ENCODE results near the gene OSBPL10.

OSBPL10 gene

GRCh38 chr3:31953091-31953490, 28.0 kb downstream of the OSBPL10 start:
- no peak for TF ChIP-seq BHLHE40 (IDR thresholded peaks at IDR 0.05; ENCODE audit: borderline replicate concordance)
- no peak for TF ChIP-seq SUZ12 (IDR thresholded peaks at IDR 0.05)
- no peak for TF ChIP-seq FOXM1 (IDR thresholded peaks at IDR 0.05; ENCODE audit: borderline replicate concordance)
- TF ChIP-seq CTBP1 (IDR thresholded peaks at IDR 0.05; ENCODE audit: borderline replicate concordance) = no peak
- TF ChIP-seq L3MBTL2 (conservative IDR thresholded peaks at IDR 0.05) = no peak
- TF ChIP-seq FOXK2 (IDR thresholded peaks at IDR 0.05) = no peak
- TF ChIP-seq ARNT (IDR thresholded peaks at IDR 0.05) = no peak
- no peak for TF ChIP-seq NFRKB (IDR thresholded peaks at IDR 0.05)
- no peak for TF ChIP-seq ZNF384 (IDR thresholded peaks at IDR 0.05)
- CTCF ChIA-PET = no interaction called here
- no peak for DNase-seq (ENCODE audit: extremely low spot score)
- POLR2A ChIA-PET = no interaction called here

DNA sequence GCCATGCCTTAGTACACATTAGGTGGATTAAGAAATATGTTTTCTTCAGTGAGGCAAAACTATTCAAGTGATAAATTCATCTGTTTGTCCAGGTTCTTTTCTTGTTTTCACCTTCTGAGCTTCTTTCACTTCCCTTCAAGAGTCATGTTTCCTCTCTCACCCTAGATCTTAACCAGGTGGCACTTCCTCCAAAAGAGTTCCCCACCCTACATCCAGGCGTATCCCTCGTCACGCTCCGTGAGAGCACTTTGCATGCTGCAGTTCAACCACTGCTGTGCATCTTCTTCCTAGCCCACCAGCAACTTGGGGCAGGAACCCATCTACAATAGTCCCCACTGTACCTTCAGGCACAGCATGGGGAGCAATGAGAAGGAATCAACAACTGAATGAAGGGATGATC, 28.9 kb downstream of the OSBPL10 start:
- TF ChIP-seq FOXM1 (IDR thresholded peaks at IDR 0.05; ENCODE audit: borderline replicate concordance) = no peak
- no peak for DNase-seq (ENCODE audit: extremely low spot score)
- CTCF ChIA-PET = no interaction called here
- POLR2A ChIA-PET = no interaction called here

- POLR2A ChIA-PET = no interaction called here
- CTCF ChIA-PET = no interaction called here
- TF ChIP-seq FOXA1 (IDR thresholded peaks at IDR 0.05) (no peak), SUZ12 (IDR thresholded peaks at IDR 0.05) (no peak), CTBP1 (IDR thresholded peaks at IDR 0.05; ENCODE audit: borderline replicate concordance) (no peak), ARNT (IDR thresholded peaks at IDR 0.05) (no peak)
- no peak for DNase-seq (ENCODE audit: extremely low spot score)
Observed at GRCh38 chr3:31948280-31948679, 32.8 kb downstream of the OSBPL10 start.

DNA sequence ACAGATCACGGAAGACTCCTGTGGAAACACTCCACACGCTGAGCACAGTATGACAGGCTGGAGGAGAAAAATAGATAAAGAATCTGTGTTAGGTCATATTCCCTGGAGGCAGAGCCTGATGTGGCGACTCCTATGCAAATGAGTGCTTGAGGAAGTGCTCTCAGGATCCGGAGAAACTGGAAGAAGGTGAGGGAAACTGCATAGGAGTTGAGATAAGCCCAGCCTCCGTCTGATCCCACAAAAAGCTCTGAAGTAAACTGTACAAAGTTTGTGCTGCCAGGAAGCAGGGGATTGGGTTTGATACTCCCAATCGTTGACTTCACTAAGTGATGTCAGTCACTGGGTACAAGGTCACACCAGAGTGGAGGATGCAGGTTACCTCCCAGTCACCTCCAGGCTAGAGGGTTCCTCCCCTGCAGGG, 33.4 kb downstream of the OSBPL10 start:
- POLR2A ChIA-PET = no interaction called here
- TF ChIP-seq FOXM1 (IDR thresholded peaks at IDR 0.05; ENCODE audit: borderline replicate concordance) = no peak
- no peak for TF ChIP-seq TARDBP (IDR thresholded peaks at IDR 0.05)
- no peak for TF ChIP-seq ELF4 (IDR thresholded peaks at IDR 0.05)
- no peak for TF ChIP-seq ZNF384 (IDR thresholded peaks at IDR 0.05)
- TF ChIP-seq, protein P1, sequence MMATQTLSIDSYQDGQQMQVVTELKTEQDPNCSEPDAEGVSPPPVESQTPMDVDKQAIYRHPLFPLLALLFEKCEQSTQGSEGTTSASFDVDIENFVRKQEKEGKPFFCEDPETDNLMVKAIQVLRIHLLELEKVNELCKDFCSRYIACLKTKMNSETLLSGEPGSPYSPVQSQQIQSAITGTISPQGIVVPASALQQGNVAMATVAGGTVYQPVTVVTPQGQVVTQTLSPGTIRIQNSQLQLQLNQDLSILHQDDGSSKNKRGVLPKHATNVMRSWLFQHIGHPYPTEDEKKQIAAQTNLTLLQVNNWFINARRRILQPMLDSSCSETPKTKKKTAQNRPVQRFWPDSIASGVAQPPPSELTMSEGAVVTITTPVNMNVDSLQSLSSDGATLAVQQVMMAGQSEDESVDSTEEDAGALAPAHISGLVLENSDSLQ (IDR thresholded peaks at IDR 0.05) = no peak
- TF ChIP-seq SP1 (IDR thresholded peaks at IDR 0.05) = no peak
- no peak for TF ChIP-seq ARNT (IDR thresholded peaks at IDR 0.05)
- no peak for TF ChIP-seq FOXA1 (IDR thresholded peaks at IDR 0.05)
- TF ChIP-seq NFRKB (IDR thresholded peaks at IDR 0.05) = no peak
- TF ChIP-seq BHLHE40 (IDR thresholded peaks at IDR 0.05; ENCODE audit: borderline replicate concordance) = no peak
- TF ChIP-seq SUZ12 (IDR thresholded peaks at IDR 0.05) = no peak
- TF ChIP-seq HDGF (IDR thresholded peaks at IDR 0.05; ENCODE audit: borderline replicate concordance) = no peak
- no peak for TF ChIP-seq FOXK2 (IDR thresholded peaks at IDR 0.05)
- TF ChIP-seq L3MBTL2 (conservative IDR thresholded peaks at IDR 0.05) = no peak
- TF ChIP-seq LEF1 (IDR thresholded peaks at IDR 0.05; ENCODE audit: borderline replicate concordance) = no peak
- TF ChIP-seq CTBP1 (IDR thresholded peaks at IDR 0.05; ENCODE audit: borderline replicate concordance) = no peak
- CTCF ChIA-PET = no interaction called here
- no peak for DNase-seq (ENCODE audit: extremely low spot score)

GRCh38 chr3:31947162-31947561, 33.9 kb downstream of the OSBPL10 start:
- no peak for DNase-seq (ENCODE audit: extremely low spot score)
- no peak for TF ChIP-seq CTBP1 (IDR thresholded peaks at IDR 0.05; ENCODE audit: borderline replicate concordance)
- no peak for TF ChIP-seq ZNF384 (IDR thresholded peaks at IDR 0.05)
- no peak for TF ChIP-seq SUZ12 (IDR thresholded peaks at IDR 0.05)
- TF ChIP-seq BHLHE40 (IDR thresholded peaks at IDR 0.05; ENCODE audit: borderline replicate concordance) = no peak
- TF ChIP-seq ELF4 (IDR thresholded peaks at IDR 0.05) = no peak
- no peak for TF ChIP-seq HDGF (IDR thresholded peaks at IDR 0.05; ENCODE audit: borderline replicate concordance)
- no peak for TF ChIP-seq FOXM1 (IDR thresholded peaks at IDR 0.05; ENCODE audit: borderline replicate concordance)
- no peak for TF ChIP-seq L3MBTL2 (conservative IDR thresholded peaks at IDR 0.05)
- no peak for TF ChIP-seq FOXK2 (IDR thresholded peaks at IDR 0.05)
- ChIA-PET CTCF (no interaction called here), POLR2A (no interaction called here)

DNA sequence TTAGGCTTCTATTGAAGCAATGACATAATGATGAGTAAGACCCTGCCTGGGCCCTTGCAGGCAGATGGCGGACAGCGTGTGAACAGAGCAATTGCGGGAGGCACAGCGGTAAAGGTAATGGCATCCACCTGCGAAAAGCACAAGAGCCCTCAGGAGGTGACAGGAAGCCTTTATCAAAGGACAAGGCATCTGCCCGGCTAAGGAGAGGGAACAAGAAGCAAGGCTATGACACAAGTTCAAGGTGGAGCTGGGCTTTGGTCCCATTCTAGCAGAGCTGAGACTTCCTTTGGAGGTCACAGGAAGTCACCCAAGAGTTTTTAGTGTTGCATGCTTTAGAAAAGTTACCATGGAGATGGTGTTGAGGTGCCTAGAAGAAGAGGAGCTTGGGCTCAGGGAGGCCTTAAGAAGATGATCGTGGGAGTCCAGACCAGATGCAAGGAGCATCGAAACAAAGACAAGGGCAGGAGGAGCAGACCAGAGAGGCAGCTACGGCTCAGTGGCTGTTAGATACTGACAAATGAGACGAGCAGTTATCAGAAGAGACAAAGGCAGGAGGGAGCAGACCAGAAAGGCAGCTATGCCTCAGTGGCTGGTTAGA, 34.5 kb downstream of the OSBPL10 start:
- POLR2A ChIA-PET = no interaction called here
- CTCF ChIA-PET = no interaction called here
- DNase-seq (ENCODE audit: extremely low spot score) = no peak

GRCh38 chr3:31945738-31946052, 35.4 kb downstream of the OSBPL10 start:
- ChIA-PET POLR2A (no interaction called here), CTCF (no interaction called here)
- no peak for DNase-seq (ENCODE audit: extremely low spot score)

More for the DNA sequence above, 34.5 kb downstream of the OSBPL10 start:
- no peak for TF ChIP-seq BHLHE40 (IDR thresholded peaks at IDR 0.05; ENCODE audit: borderline replicate concordance)
- no peak for TF ChIP-seq NFRKB (IDR thresholded peaks at IDR 0.05)
- TF ChIP-seq FOXM1 (IDR thresholded peaks at IDR 0.05; ENCODE audit: borderline replicate concordance) = no peak
- no peak for TF ChIP-seq ELF4 (IDR thresholded peaks at IDR 0.05)
- TF ChIP-seq ARNT (IDR thresholded peaks at IDR 0.05) = no peak
- TF ChIP-seq, protein P1 (IDR thresholded peaks at IDR 0.05) = no peak
- no peak for TF ChIP-seq FOXK2 (IDR thresholded peaks at IDR 0.05)
- TF ChIP-seq CTBP1 (IDR thresholded peaks at IDR 0.05; ENCODE audit: borderline replicate concordance) = no peak
- no peak for TF ChIP-seq ZNF384 (IDR thresholded peaks at IDR 0.05)
- no peak for TF ChIP-seq HDGF (IDR thresholded peaks at IDR 0.05; ENCODE audit: borderline replicate concordance)
- no peak for TF ChIP-seq LEF1 (IDR thresholded peaks at IDR 0.05; ENCODE audit: borderline replicate concordance)
- TF ChIP-seq SP1 (IDR thresholded peaks at IDR 0.05) = no peak
- TF ChIP-seq TARDBP (IDR thresholded peaks at IDR 0.05) = no peak
- TF ChIP-seq L3MBTL2 (conservative IDR thresholded peaks at IDR 0.05) = no peak
- TF ChIP-seq SUZ12 (IDR thresholded peaks at IDR 0.05) = no peak
- no peak for TF ChIP-seq FOXA1 (IDR thresholded peaks at IDR 0.05)

More at GRCh38 chr3:31945738-31946052, 35.4 kb downstream of the OSBPL10 start:
- TF ChIP-seq NFRKB (IDR thresholded peaks at IDR 0.05) (no peak), LEF1 (IDR thresholded peaks at IDR 0.05; ENCODE audit: borderline replicate concordance) (no peak), ELF4 (IDR thresholded peaks at IDR 0.05) (no peak), SP1 (IDR thresholded peaks at IDR 0.05) (no peak), ZNF384 (IDR thresholded peaks at IDR 0.05) (no peak), FOXA1 (IDR thresholded peaks at IDR 0.05) (no peak), SUZ12 (IDR thresholded peaks at IDR 0.05) (no peak), FOXK2 (IDR thresholded peaks at IDR 0.05) (no peak), CTBP1 (IDR thresholded peaks at IDR 0.05; ENCODE audit: borderline replicate concordance) (no peak), ARNT (IDR thresholded peaks at IDR 0.05) (no peak), TARDBP (IDR thresholded peaks at IDR 0.05) (no peak), HDGF (IDR thresholded peaks at IDR 0.05; ENCODE audit: borderline replicate concordance) (no peak), FOXM1 (IDR thresholded peaks at IDR 0.05; ENCODE audit: borderline replicate concordance) (no peak), L3MBTL2 (conservative IDR thresholded peaks at IDR 0.05) (no peak), BHLHE40 (IDR thresholded peaks at IDR 0.05; ENCODE audit: borderline replicate concordance) (no peak)
- TF ChIP-seq, protein P1 (IDR thresholded peaks at IDR 0.05) = no peak

Measured in HEK293T (cell line).